Right cardiac atrium (tissue), 5 donors: ENCODE results near the gene POLR3K. TPM values are rescaled to one million over a fixed set of nuclear protein-coding genes. Genes with fewer than 3 reads are reported as not detected.

Source experiments
- ATAC-seq, 2 donors: fragments of 200-7000 bp; cut with Tn5 transposase; one replicate each; pipeline versions ENCODE4 v1.8.0 to v1.9.1; 2020; ENCODE audit warnings: moderate library complexity in 2 of 2, mild to moderate bottlenecking in 1 of 2
- DNase-seq, 3 donors: peaks; one replicate each; pipeline ENCODE4 v3.0.0-alpha.2; 2020
- H3K27ac ChIP-seq: one replicate; pipeline ENCODE4 v1.5.1; 2013; ENCODE audit warnings: mild to moderate bottlenecking, low read length, control low read depth, moderate library complexity
- H3K27me3 ChIP-seq: one replicate; pipeline ENCODE4 v1.6.1; 2013; ENCODE audit not compliant: control insufficient read depth, insufficient read depth
- H3K4me1 ChIP-seq: one replicate; pipeline ENCODE4 v1.6.1; 2013; ENCODE audit warnings: low read length; ENCODE audit not compliant: control insufficient read depth, insufficient read depth
- H3K4me3 ChIP-seq: one replicate; pipeline ENCODE4 v1.5.1; 2013; ENCODE audit warnings: low read length, control low read depth
- H3K9me3 ChIP-seq: one replicate; pipeline ENCODE4 v1.6.1; 2013; ENCODE audit warnings: low read length; ENCODE audit not compliant: control insufficient read depth
- WGBS: extraction: QIAGEN DNeasy Blood & Tissue Kit; methylation state at CpG from one replicate; pipeline ENCODE4 v1.1.7; 2013; 5-methylcytosine and 5-hydroxymethylcytosine counted together
- intact Hi-C, 4 donors: fragments of 100-400 bp; cut with DNase I; formaldehyde crosslinking; loops; one replicate each; pipeline versions ENCODE4 v1.11.0 to v1.14.0; 2022 to 2023
- polyA plus RNA-seq: library from polyadenylated mRNA; stranded (reverse); fragments of 200-250 nt; gene quantifications from one replicate; pipeline ENCODE4 v1.2.3, GENCODE V29; 2013
- total RNA-seq, 4 donors: library from RNA; stranded (reverse); fragmentation: NEBNext Ultra II Directional; extraction: Animal tissue kit (Norgen Biotek cat#: 25700); gene quantifications; one replicate each; pipeline ENCODE4 v1.2.1, GENCODE V29; 2021
- donor health status: healthy with polysubstance abuse.
- donor health status: DM: no; HTN: yes; CAD: no.
- donor health status: DM: no; HTN: no; CAD: no.
- donor health status: DM: no; HTN: yes; CAD: no; lungs with severe emphysema.
- donor health status: DM: yes; HTN: yes; CAD: no.

POLR3K gene
- total and polyA plus RNA-seq, 5 donors: 9.8 to 13.4 (median 11.2) TPM

- ATAC-seq (no peak), DNase-seq (peak in 2 of 3 donors; percentile 44 to 52)
- 90% methylated on average over 30 of the region's 30 CpGs for WGBS
- Histone ChIP-seq H3K9me3 (no peaks in the 10 kb centered on the region), H3K4me3 (no peak overlapping the region), H3K4me1 (peaks cover under 1% of the 10 kb centered on the region), H3K27me3 (no peaks in the 10 kb centered on the region), H3K27ac (no peak overlapping the region)
- intact Hi-C loops: no loop called here
Observed at GRCh38 chr16:89391-90302, 36.2 kb upstream of the POLR3K start.

GRCh38 chr16:88613-89012 is 35.2 kb upstream of the POLR3K start:
- WGBS: 93% methylated on average over 14 of the region's 14 CpGs
- intact Hi-C loops: no loop called here

GRCh38 chr16:86483-86952 is 33.1 kb upstream of the POLR3K start:
- Histone ChIP-seq H3K9me3 (no peaks in the 10 kb centered on the region), H3K27me3 (no peaks in the 10 kb centered on the region), H3K27ac (no peak overlapping the region), H3K4me1 (peaks cover 7% of the 10 kb centered on the region), H3K4me3 (no peak overlapping the region)
- DNase-seq: peak in 1 of 3 donors; percentile 63
- WGBS: 88% methylated on average over 23 of the region's 23 CpGs
- intact Hi-C loops: no loop called here
- ATAC-seq: no peak

More at GRCh38 chr16:88613-89012, 35.2 kb upstream of the POLR3K start:
- peak in 1 of 3 donors; percentile 32 for DNase-seq
- ATAC-seq: no peak
- no peak overlapping the region for H3K27ac ChIP-seq
- peaks cover 7% of the 10 kb centered on the region for H3K4me1 ChIP-seq
- H3K4me3 ChIP-seq: no peak overlapping the region
- H3K27me3 ChIP-seq: no peaks in the 10 kb centered on the region
- H3K9me3 ChIP-seq: no peaks in the 10 kb centered on the region

GRCh38 chr16:85865-86264 is 32.5 kb upstream of the POLR3K start:
- H3K4me1 ChIP-seq: peaks cover 7% of the 10 kb centered on the region
- DNase-seq: peak in 2 of 3 donors; percentile 8 to 50
- 79% methylated on average over 9 of the region's 9 CpGs for WGBS
- no peak for ATAC-seq
- H3K27ac ChIP-seq: no peak overlapping the region
- H3K4me3 ChIP-seq: no peak overlapping the region
- H3K27me3 ChIP-seq: no peaks in the 10 kb centered on the region
- intact Hi-C loops: no loop called here
- no peaks in the 10 kb centered on the region for H3K9me3 ChIP-seq

DNA sequence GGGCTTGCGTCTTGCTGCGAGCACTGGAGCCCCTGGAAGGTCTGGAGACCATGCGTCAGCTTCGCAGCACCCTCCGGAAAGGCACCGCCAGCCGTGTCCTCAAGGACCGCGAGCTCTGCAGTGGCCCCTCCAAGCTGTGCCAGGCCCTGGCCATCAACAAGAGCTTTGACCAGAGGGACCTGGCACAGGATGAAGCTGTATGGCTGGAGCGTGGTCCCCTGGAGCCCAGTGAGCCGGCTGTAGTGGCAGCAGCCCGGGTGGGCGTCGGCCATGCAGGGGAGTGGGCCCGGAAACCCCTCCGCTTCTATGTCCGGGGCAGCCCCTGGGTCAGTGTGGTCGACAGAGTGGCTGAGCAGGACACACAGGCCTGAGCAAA is 32.0 kb upstream of the POLR3K start:
- WGBS: 73% methylated on average over 18 of the region's 18 CpGs
- intact Hi-C loops: no loop called here
- Histone ChIP-seq H3K4me3 (no peak overlapping the region), H3K27me3 (no peaks in the 10 kb centered on the region), H3K4me1 (peaks cover 7% of the 10 kb centered on the region), H3K27ac (no peak overlapping the region), H3K9me3 (no peaks in the 10 kb centered on the region)
- DNase-seq (no peak), ATAC-seq (no peak)

- H3K4me3 ChIP-seq: no peak overlapping the region
- ATAC-seq (peak; percentile 80 to 92), DNase-seq (peak; percentile 84 to 87 (median 85))
- no peaks in the 10 kb centered on the region for H3K9me3 ChIP-seq
- no peaks in the 10 kb centered on the region for H3K27me3 ChIP-seq
- 36% methylated on average over 7 of the region's 7 CpGs for WGBS
- intact Hi-C loops: no loop called here
- H3K4me1 ChIP-seq: peaks cover 7% of the 10 kb centered on the region
- H3K27ac ChIP-seq: peak overlapping the region; percentile 37
Observed at GRCh38 chr16:84718-85406, 31.5 kb upstream of the POLR3K start.

- intact Hi-C loops: no loop called here
- H3K4me3 ChIP-seq: no peak overlapping the region
- H3K9me3 ChIP-seq: no peaks in the 10 kb centered on the region
- H3K27me3 ChIP-seq: no peaks in the 10 kb centered on the region
- H3K4me1 ChIP-seq: peaks cover 7% of the 10 kb centered on the region
- 34% methylated on average over 21 of the region's 21 CpGs for WGBS
- DNase-seq (peak; percentile 48 to 80 (median 76)), ATAC-seq (peak; percentile 4 to 53)
- peak overlapping the region; percentile 37 for H3K27ac ChIP-seq
Observed at GRCh38 chr16:83781-84615, 30.6 kb upstream of the POLR3K start.

DNA sequence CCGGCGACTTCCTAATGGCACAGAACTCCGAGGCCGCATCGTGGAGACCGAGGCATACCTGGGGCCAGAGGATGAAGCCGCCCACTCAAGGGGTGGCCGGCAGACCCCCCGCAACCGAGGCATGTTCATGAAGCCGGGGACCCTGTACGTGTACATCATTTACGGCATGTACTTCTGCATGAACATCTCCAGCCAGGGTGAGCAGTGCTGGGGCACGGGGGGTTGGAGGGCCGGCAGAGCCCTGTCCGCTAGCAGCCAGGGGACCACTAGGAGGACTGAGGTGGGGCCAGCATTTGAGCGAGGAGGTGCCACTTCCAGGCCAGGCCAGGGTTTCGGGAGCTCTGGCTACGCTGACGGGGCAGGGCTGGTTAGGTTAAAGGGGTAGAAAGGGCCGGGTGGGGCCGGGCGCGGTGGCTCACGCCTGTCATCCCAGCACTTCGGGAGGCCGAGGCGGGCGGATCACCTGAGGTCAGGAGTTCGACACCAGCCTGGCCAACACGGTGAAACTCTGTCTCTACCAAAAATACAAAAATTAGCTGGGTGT is 29.7 kb upstream of the POLR3K start:
- Histone ChIP-seq H3K4me1 (peaks cover 7% of the 10 kb centered on the region), H3K27me3 (no peaks in the 10 kb centered on the region), H3K27ac (no peak overlapping the region), H3K4me3 (no peak overlapping the region), H3K9me3 (no peaks in the 10 kb centered on the region)
- 95% methylated on average over 31 of the region's 31 CpGs for WGBS
- intact Hi-C loops: no loop called here
- no peak for ATAC-seq
- DNase-seq: no peak

- no peaks in the 10 kb centered on the region for H3K9me3 ChIP-seq
- no peak overlapping the region for H3K27ac ChIP-seq
- DNase-seq: no peak
- H3K27me3 ChIP-seq: no peaks in the 10 kb centered on the region
- intact Hi-C loops: no loop called here
- no peak overlapping the region for H3K4me3 ChIP-seq
- 76% methylated on average over 32 of the region's 32 CpGs for WGBS
- H3K4me1 ChIP-seq: peaks cover 15% of the 10 kb centered on the region
- no peak for ATAC-seq
Observed at GRCh38 chr16:79151-80054, 26.0 kb upstream of the POLR3K start.
